Heart right ventricle (tissue), 16 donors: ENCODE results near the gene NECTIN2. TPM values are rescaled to one million over a fixed set of nuclear protein-coding genes. Genes with fewer than 3 reads are reported as not detected.

Source experiments
- ATAC-seq, 8 donors: fragments of 200-7000 bp; cut with Tn5 transposase; one replicate each; pipeline ENCODE4 v1.9.1; 2020; ENCODE audit warnings: mild to moderate bottlenecking in 8 of 8, moderate library complexity in 8 of 8, moderate number of reproducible peaks in 1 of 8
- DNase-seq, 2 donors: peaks; one replicate each; pipeline ENCODE4 v3.0.0-alpha.2; 2020
- H3K27ac ChIP-seq, 10 donors: fragments of 200-600 bp; sonication (generic) in 2 of 10; one replicate each; pipeline versions ENCODE4 v1.5.0 to v1.8.0; 2020 to 2022; ENCODE audit warnings: mild to moderate bottlenecking in 3 of 10
- H3K27me3 ChIP-seq, 7 donors: fragments of 200-600 bp; one replicate each; pipeline ENCODE4 v1.8.0; 2021 to 2022; ENCODE audit warnings: mild to moderate bottlenecking in 2 of 7
- H3K36me3 ChIP-seq, 9 donors: fragments of 200-600 bp; sonication (generic) in 1 of 9; one replicate each; pipeline versions ENCODE4 v1.5.0 to v1.8.0; 2020 to 2022; ENCODE audit warnings: mild to moderate bottlenecking in 2 of 9
- H3K4me1 ChIP-seq, 9 donors: fragments of 200-600 bp; sonication (generic) in 1 of 9; one replicate each; pipeline versions ENCODE4 v1.5.0 to v1.8.0; 2020 to 2022; ENCODE audit warnings: mild to moderate bottlenecking in 4 of 9
- H3K4me3 ChIP-seq, 10 donors: fragments of 200-600 bp; sonication (generic) in 2 of 10; one replicate each; pipeline versions ENCODE4 v1.5.0 to v1.8.0; 2020 to 2022; ENCODE audit warnings: mild to moderate bottlenecking in 7 of 10, moderate library complexity in 2 of 10
- H3K9me3 ChIP-seq, 11 donors: fragments of 200-600 bp in 10 of 11; sonication (generic) in 2 of 11; one replicate each; pipeline versions ENCODE4 v1.5.0 to v1.8.0; 2013 to 2022; ENCODE audit warnings: mild to moderate bottlenecking in 2 of 11, control low read depth in 1 of 11, moderate library complexity in 1 of 11
- CTCF ChIP-seq, 9 donors: fragments of 200-600 bp; sonication (generic) in 2 of 9; IDR thresholded peaks; one replicate each; pipeline versions ENCODE4 v1.5.0 to v1.8.0; 2021 to 2022; ENCODE audit warnings: antibody characterized with exemption in 9 of 9, mild to moderate bottlenecking in 5 of 9, moderate library complexity in 1 of 9
- WGBS, 2 donors: extraction: QIAGEN DNeasy Blood & Tissue Kit; methylation state at CpG; one replicate each; pipeline ENCODE4 v1.1.7; 2013; ENCODE audit warnings: inconsistent platforms in 1 of 2; 5-methylcytosine and 5-hydroxymethylcytosine counted together
- intact Hi-C, 10 donors: fragments of 100-400 bp; cut with DNase I; formaldehyde crosslinking; loops; one replicate each; pipeline versions ENCODE4 v1.11.1 to v1.14.2; 2022
- long read RNA-seq, 3 donors: library from polyadenylated mRNA; unstranded; transcript quantifications; one replicate each; pipeline ENCODE4 v2.0.0, GENCODE V29; 2020 to 2021
- polyA plus RNA-seq, 2 donors: library from polyadenylated mRNA; stranded (reverse); fragments of 200-250 nt; gene quantifications; one replicate each; pipeline ENCODE4 v1.2.3, GENCODE V29; 2013
- total RNA-seq, 10 donors: library from RNA; stranded (reverse); fragmentation: NEBNext Ultra II Directional in 3 of 10; extraction: Animal tissue kit (Norgen Biotek cat#: 25700) in 3 of 10; gene quantifications; one replicate each; pipeline versions ENCODE4 v1.2.1 to v1.2.4, GENCODE V29; 2021 to 2023
- donor health status: Arrhythmogenic right ventricular cardiomyopathy.
- donor health status: ischemic (EF 13 %, LVEDD 7.1; RV severe dilation, severe dysfunction).
- donor health status: healthy with polysubstance abuse.
- donor health status: DM: no; HTN: yes; CAD: no.
- donor health status: DM: no; HTN: no; CAD: no.
- donor health status: ischemic (EF 25% LVEDD 6.9; RV normal size, moderate dysfunction).
- donor health status: ischemic (EF 25% LVEDD 5.7; RV mildly dilated, moderate dysfunction).
- donor health status: healthy.
- donor health status: DM: yes; HTN: yes; CAD: no.
- donor health status: Ischemic cardiomyopathy.
- donor health status: ischemic (EF 35%, LVEDD 5.7; RV mildly dilated, moderate dysfunction).
- donor health status: nonischemic (EF 11% LVEDD 7.7; RV severe dilation, severe dysfunction).
- donor health status: DM: yes; HTN: yes; CAD: no.
- donor health status: PGD.
- donor health status: ischemic (EF 29% LVEDD 5.4; RV normal size, mild dysfunction).
- donor health status: nonischemic (EF 23%, LVEDD 6.1; RV moderate dilation, normal function).

The NECTIN2 gene
- total RNA-seq (10 to 100 TPM; 34.1 to 83.9 (median 46.5) TPM), polyA plus RNA-seq (10 to 100 TPM; 62.5 to 96.8 TPM)
- long read RNA-seq, donor 1, transcript NECTIN2-202 (6 exons, 2,112 nt), result major isoform, 120 of 135 reads
- long read RNA-seq, donor 1, partial matches to known transcripts, result 10 of 135 reads
- long read RNA-seq, donor 1, other reads (novel, unspliced or antisense), result 4 of 135 reads
- long read RNA-seq, donor 2, transcript NECTIN2-202 (6 exons, 2,112 nt), result major isoform, 78 of 113 reads
- long read RNA-seq, donor 2, partial matches to known transcripts, result 27 of 113 reads
- long read RNA-seq, donor 2, other reads (novel, unspliced or antisense), result 4 of 113 reads
- long read RNA-seq, donor 3, transcript NECTIN2-202 (6 exons, 2,112 nt), result major isoform, 88 of 99 reads
- long read RNA-seq, donor 3, partial matches to known transcripts, result 7 of 99 reads
- long read RNA-seq, donor 3, other reads (novel, unspliced or antisense), result 1 of 99 reads

GRCh38 chr19:44845612-44846454 lies at the start of gene NECTIN2:
Gene NECTIN2 (plus strand): TSS chr19:44846297. CDS start chr19:44846526, 229 bp downstream.
- peaks cover 10 to 54% (median 42%) of the 10 kb centered on the region in 9 donors for H3K4me1 ChIP-seq
- intact Hi-C loops, result loop anchor here in 9 of 10 donors (1.0 to 10.0 kb wide), 12 partner anchors 25 to 161 kb away; partner anchors contain the start of gene TOMM40 (in 5 of the 9)
- peak; percentile 100 for DNase-seq
- H3K4me3 ChIP-seq, result peak within 1 kb of the TSS; percentile 77 to 100 (median 98)
- WGBS, 2 donors, result 0 to 1% methylated on average over 58 to 67 of the region's 67 CpGs
- peak; percentile 79 to 90 (median 86) for ATAC-seq
- H3K27me3 ChIP-seq, result peaks cover 0 to 13% (median 0%) of the 10 kb centered on the region in 7 donors
- peak within 1 kb of the TSS; percentile 87 to 100 (median 99) for H3K27ac ChIP-seq
- H3K9me3 ChIP-seq, result no peaks in the 10 kb centered on the region
- peak; percentile 34 to 85 (median 66) for TF ChIP-seq CTCF (IDR thresholded peaks at IDR 0.05)
- H3K36me3 ChIP-seq, result no peaks in the 10 kb centered on the region

GRCh38 chr19:44796701-44797115 lies 49.4 kb upstream of the NECTIN2 start:
- intact Hi-C loops, result loop anchor here in 2 of 10 donors (1.0 to 5.0 kb wide), 2 partner anchors 46 to 49 kb away; no protein-coding TSS in a partner anchor
- DNase-seq (peak; percentile 62 to 82), ATAC-seq (peak; percentile 72 to 92 (median 80))
- 15% methylated on average over 12 of the region's 12 CpGs for WGBS, 2 donors
- Histone ChIP-seq H3K4me1 (peaks cover 0 to 22% (median 17%) of the 10 kb centered on the region in 9 donors), H3K4me3 (peak overlapping the region in 1 of 10 donors; percentile 28), H3K9me3 (no peaks in the 10 kb centered on the region), H3K36me3 (no peaks in the 10 kb centered on the region), H3K27me3 (no peaks in the 10 kb centered on the region), H3K27ac (peak overlapping the region; percentile 60 to 93 (median 84))
- no peak for TF ChIP-seq CTCF (IDR thresholded peaks at IDR 0.05)

GRCh38 chr19:44799627-44800346 lies 46.3 kb upstream of the NECTIN2 start:
- Histone ChIP-seq H3K36me3 (no peaks in the 10 kb centered on the region), H3K27ac (no peak overlapping the region), H3K27me3 (no peaks in the 10 kb centered on the region), H3K9me3 (no peaks in the 10 kb centered on the region), H3K4me3 (no peak overlapping the region), H3K4me1 (peaks cover 0 to 27% (median 17%) of the 10 kb centered on the region in 9 donors)
- intact Hi-C loops, result loop anchor here in 9 of 10 donors (1.0 to 5.0 kb wide), 5 partner anchors 15 to 46 kb away; no protein-coding TSS in a partner anchor
- ATAC-seq (peak in 3 of 8 donors; percentile 5 to 23 (median 16)), DNase-seq (no peak)
- 71 to 73% methylated on average over 10 of the region's 10 CpGs for WGBS, 2 donors
- no peak for TF ChIP-seq CTCF (IDR thresholded peaks at IDR 0.05)
